ENCODE results near the gene SERINC1. TPM values are rescaled to one million over a fixed set of nuclear protein-coding genes. Genes with fewer than 3 reads are reported as not detected.

The SERINC1 gene
- total RNA-seq, 2 experiments from 2014 or later, result 80.7 to 83.5 TPM

- peak; percentile 100 for ATAC-seq (ENCODE audit: low read depth)
- peaks cover 13% of the 10 kb centered on the region for H3K36me3 Mint-ChIP-seq
- peak; percentile 88 for DNase-seq
- peaks cover 34% of the 10 kb centered on the region for H3K4me1 Mint-ChIP-seq
- POLR2A ChIA-PET, result interaction anchor here (0.5 to 1.6 kb wide), 4 partner anchors 10 to 96 kb away, joined by 3 to 13 read pairs (median 4); partner anchors contain the start of gene SERINC1
- no peaks in the 10 kb centered on the region for H3K27me3 Mint-ChIP-seq
- H3K9me3 Mint-ChIP-seq, result no peaks in the 10 kb centered on the region
- H3K4me3 Mint-ChIP-seq, result peak within 1 kb of the TSS; percentile 98
- H3K27ac Mint-ChIP-seq, result peak within 1 kb of the TSS; percentile 97
Measured at GRCh38 chr6:122399348-122400120, 72.1 kb downstream of the SERINC1 start, which contains the start of gene HSF2. Gene HSF2, plus strand, starts transcription at chr6:122399652. Its CDS starts 86 bp downstream, at chr6:122399738.

- peaks cover 32% of the 10 kb centered on the region for H3K4me1 Mint-ChIP-seq
- peak overlapping the region; percentile 82 for H3K4me3 Mint-ChIP-seq
- H3K36me3 Mint-ChIP-seq, result peaks cover 12% of the 10 kb centered on the region
Measured at GRCh38 chr6:122399055-122399347, 72.6 kb downstream of the SERINC1 start.

DNA sequence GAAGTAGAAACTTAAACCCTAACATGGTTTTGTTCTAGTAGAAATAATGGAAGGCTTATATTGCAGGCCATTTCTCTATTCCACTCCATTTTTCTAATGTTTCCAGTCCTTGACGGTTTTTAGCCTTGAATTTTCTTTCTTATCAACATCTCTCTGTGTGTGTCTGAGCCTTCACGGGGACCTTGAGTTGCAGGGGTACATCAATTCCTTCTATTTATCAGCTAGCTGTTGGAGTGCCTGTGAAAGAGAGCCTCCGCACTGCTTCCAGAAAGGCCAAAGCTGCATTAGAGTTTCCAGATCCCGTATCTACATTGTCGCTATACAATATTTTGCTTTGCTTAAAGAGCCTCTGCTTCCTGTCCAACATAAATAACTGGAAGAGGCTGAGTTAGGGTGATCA lies 77.6 kb downstream of the SERINC1 start:
- no peaks in the 10 kb centered on the region for H3K9me3 Mint-ChIP-seq
- H3K4me3 Mint-ChIP-seq, result no peak overlapping the region
- no peaks in the 10 kb centered on the region for H3K27me3 Mint-ChIP-seq
- ATAC-seq (ENCODE audit: low read depth) (no peak), DNase-seq (no peak)
- H3K36me3 Mint-ChIP-seq, result no peaks in the 10 kb centered on the region
- peaks cover 2% of the 10 kb centered on the region for H3K4me1 Mint-ChIP-seq
- no peak overlapping the region for H3K27ac Mint-ChIP-seq
- POLR2A ChIA-PET, result no interaction called here

More at GRCh38 chr6:122399055-122399347, 72.6 kb downstream of the SERINC1 start:
- Mint-ChIP-seq H3K27ac (peak overlapping the region; percentile 88), H3K9me3 (no peaks in the 10 kb centered on the region), H3K27me3 (no peaks in the 10 kb centered on the region)
- POLR2A ChIA-PET, result interaction anchor here (0.6 to 1.6 kb wide), 4 partner anchors 10 to 97 kb away, joined by 3 to 13 read pairs (median 4); partner anchors contain the start of gene SERINC1
- ATAC-seq (ENCODE audit: low read depth), result no peak
- DNase-seq, result no peak

DNA sequence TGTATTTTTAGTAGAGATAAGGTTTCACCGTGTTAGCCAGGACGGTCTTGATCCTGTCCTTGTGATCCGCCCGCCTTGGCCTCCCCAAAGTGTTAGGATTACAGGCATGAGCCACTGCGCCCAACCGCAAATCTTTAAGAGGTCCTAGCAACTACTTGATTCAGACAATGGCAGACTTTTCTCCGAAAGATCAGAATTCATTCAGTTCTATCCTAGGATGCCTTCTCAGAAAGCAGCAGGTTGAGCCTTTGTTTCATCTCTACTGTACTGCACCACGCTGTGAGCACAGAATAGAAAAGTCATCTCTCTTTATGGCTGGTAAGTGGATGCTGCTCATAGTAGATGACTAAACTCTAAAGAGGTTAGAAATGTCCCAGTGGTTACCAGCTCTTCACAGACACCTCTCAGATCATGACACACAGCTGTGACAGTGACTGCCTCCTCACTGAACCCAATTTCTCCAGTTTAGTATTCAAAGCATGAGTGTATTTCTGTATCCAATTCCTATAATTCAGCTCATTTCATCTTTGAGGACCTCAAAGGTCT lies 78.2 kb downstream of the SERINC1 start:
- ATAC-seq (ENCODE audit: low read depth) (no peak), DNase-seq (no peak)
- Mint-ChIP-seq H3K9me3 (no peaks in the 10 kb centered on the region), H3K36me3 (no peaks in the 10 kb centered on the region), H3K27ac (no peak overlapping the region), H3K4me1 (no peaks in the 10 kb centered on the region), H3K27me3 (no peaks in the 10 kb centered on the region), H3K4me3 (no peak overlapping the region)
- POLR2A ChIA-PET, result no interaction called here

Other genes starting within 250 kb of the SERINC1 start
- gene HSF2, start 72.2 kb downstream of the SERINC1 start, total RNA-seq, result 10 to 100 TPM; 17.9 to 20.7 TPM
- gene PKIB, start 138.6 kb upstream of the SERINC1 start, total RNA-seq, result 1 to 10 TPM in 1 of 2 experiments, under 1 TPM in 1; 0.78 to 1.3 TPM